Measurements from ENCODE around the gene TBC1D5.

The TBC1D5 gene

GRCh38 chr3:17514597-17514996 is 227.8 kb downstream of the TBC1D5 start:
- TF ChIP-seq POLR2AphosphoS5 (IDR thresholded peaks at IDR 0.05; ENCODE audit: low read depth, low read length): no peak
- no peak for TF ChIP-seq SIN3A (IDR thresholded peaks at IDR 0.05; ENCODE audit: borderline replicate concordance, insufficient read depth, low read length)
- no peak for TF ChIP-seq FOXP2 (optimal IDR thresholded peaks at IDR 0.05; ENCODE audit: borderline replicate concordance, extremely low read depth, extremely low read length, insufficient read depth)
- no peak for TF ChIP-seq TAF1 (IDR thresholded peaks at IDR 0.05; ENCODE audit: borderline replicate concordance, insufficient read depth, low read length)
- no peak for TF ChIP-seq REST (IDR thresholded peaks at IDR 0.05; ENCODE audit: insufficient read depth in 1 of 2, low read depth in 2 of 2, low read length in 2 of 2)

GRCh38 chr3:17510265-17510664 is 232.2 kb downstream of the TBC1D5 start:
- TF ChIP-seq REST (IDR thresholded peaks at IDR 0.05; ENCODE audit: insufficient read depth in 1 of 2, low read depth in 2 of 2, low read length in 2 of 2) (no peak), TAF1 (IDR thresholded peaks at IDR 0.05; ENCODE audit: borderline replicate concordance, insufficient read depth, low read length) (no peak), FOXP2 (optimal IDR thresholded peaks at IDR 0.05; ENCODE audit: borderline replicate concordance, extremely low read depth, extremely low read length, insufficient read depth) (no peak), SIN3A (IDR thresholded peaks at IDR 0.05; ENCODE audit: borderline replicate concordance, insufficient read depth, low read length) (no peak), POLR2AphosphoS5 (IDR thresholded peaks at IDR 0.05; ENCODE audit: low read depth, low read length) (no peak)

GRCh38 chr3:17508180-17508752 is 234.2 kb downstream of the TBC1D5 start:
- no peak for TF ChIP-seq REST (IDR thresholded peaks at IDR 0.05; ENCODE audit: insufficient read depth in 1 of 2, low read depth in 2 of 2, low read length in 2 of 2)
- TF ChIP-seq FOXP2 (optimal IDR thresholded peaks at IDR 0.05; ENCODE audit: borderline replicate concordance, extremely low read depth, extremely low read length, insufficient read depth): no peak
- no peak for TF ChIP-seq POLR2AphosphoS5 (IDR thresholded peaks at IDR 0.05; ENCODE audit: low read depth, low read length)
- TF ChIP-seq SIN3A (IDR thresholded peaks at IDR 0.05; ENCODE audit: borderline replicate concordance, insufficient read depth, low read length): no peak
- no peak for TF ChIP-seq TAF1 (IDR thresholded peaks at IDR 0.05; ENCODE audit: borderline replicate concordance, insufficient read depth, low read length)

- TF ChIP-seq SIN3A (IDR thresholded peaks at IDR 0.05; ENCODE audit: borderline replicate concordance, insufficient read depth, low read length): no peak
- no peak for TF ChIP-seq REST (IDR thresholded peaks at IDR 0.05; ENCODE audit: insufficient read depth in 1 of 2, low read depth in 2 of 2, low read length in 2 of 2)
- TF ChIP-seq POLR2AphosphoS5 (IDR thresholded peaks at IDR 0.05; ENCODE audit: low read depth, low read length): no peak
- TF ChIP-seq FOXP2 (optimal IDR thresholded peaks at IDR 0.05; ENCODE audit: borderline replicate concordance, extremely low read depth, extremely low read length, insufficient read depth): no peak
- no peak for TF ChIP-seq TAF1 (IDR thresholded peaks at IDR 0.05; ENCODE audit: borderline replicate concordance, insufficient read depth, low read length)
Observed at GRCh38 chr3:17507480-17507879, 235.0 kb downstream of the TBC1D5 start.

Measured in PFSK-1 (cell line).